PC-3 (cell line): ENCODE data around the gene MYH11. TPM values are rescaled to one million over a fixed set of nuclear protein-coding genes. Genes with fewer than 3 reads are reported as not detected.
"Not testable (repeated sequence)": the region's sequence is repeated elsewhere in the genome, so short reads cannot be mapped to it uniquely, and the experiment has no call there.

Source experiments
- ATAC-seq: fragments of 200-7000 bp; cut with Tn5 transposase; 2 replicates; pipeline ENCODE4 v1.9.1; 2020; ENCODE audit warnings: mild to moderate bottlenecking, moderate library complexity
- BruUV-seq: library from RNA; stranded (reverse); fragments of 400-500 nt; replicated peaks from 2 replicates; lab custom pipeline; 2021; lab: Mats Ljungman, UMichigan
- CTCF ChIA-PET: fragments of 300-600 bp; sonication (Branson Sonifier 250); formaldehyde crosslinking; loops from one replicate; lab custom pipeline; 2022; ENCODE audit warnings: antibody characterized with exemption; lab: Charles Lee
- POLR2A ChIA-PET: fragments of 300-600 bp; sonication (Branson Sonifier 250); formaldehyde crosslinking; loops from one replicate; lab custom pipeline; 2022; ENCODE audit warnings: antibody characterized with exemption; ENCODE audit not compliant: unreplicated experiment; lab: Charles Lee
- DNase-seq: peaks from one replicate; pipeline ENCODE4 v3.0.0-alpha.2; 2015
- H2AFZ ChIP-seq: fragments of 300-600 bp; sonication (generic); 2 replicates; pipeline ENCODE4 v1.6.0; 2016; ENCODE audit warnings: antibody characterized with exemption, low read length
- H3F3A ChIP-seq: fragments of 300-600 bp; sonication (generic); one replicate; pipeline ENCODE4 v1.6.0; 2017; ENCODE audit warnings: antibody characterized with exemption, low read length, control low read depth, mild to moderate bottlenecking; ENCODE audit not compliant: unreplicated experiment
- H3K27ac ChIP-seq: fragments of 300-600 bp; sonication (generic); 2 replicates; pipeline ENCODE4 v1.5.1; 2016; ENCODE audit warnings: mild to moderate bottlenecking, low read length
- H3K27me3 ChIP-seq: fragments of 300-600 bp; sonication (generic); 2 replicates; pipeline ENCODE4 v1.6.1; 2016; ENCODE audit warnings: low read length, mixed read lengths
- H3K36me3 ChIP-seq: fragments of 300-600 bp; sonication (generic); 2 replicates; pipeline ENCODE4 v1.6.1; 2016; ENCODE audit warnings: low read depth, mixed run types, low read length, mixed read lengths
- H3K4me1 ChIP-seq: fragments of 300-600 bp; sonication (generic); 2 replicates; pipeline ENCODE4 v1.5.1; 2016; ENCODE audit warnings: low read length; ENCODE audit not compliant: insufficient read depth
- H3K4me2 ChIP-seq: fragments of 300-600 bp; sonication (generic); 2 replicates; pipeline ENCODE4 v1.6.0; 2016; ENCODE audit warnings: low read length
- H3K4me3 ChIP-seq: fragments of 300-600 bp; sonication (generic); 2 replicates; pipeline ENCODE4 v1.5.1; 2016; ENCODE audit warnings: mild to moderate bottlenecking, low read length, mixed read lengths
- H3K79me2 ChIP-seq: fragments of 300-600 bp; sonication (generic); 2 replicates; pipeline ENCODE4 v1.6.1; 2017; ENCODE audit warnings: low read length, mixed read lengths
- H3K9ac ChIP-seq: fragments of 300-600 bp; sonication (generic); 2 replicates; pipeline ENCODE4 v1.6.0; 2016; ENCODE audit warnings: mild to moderate bottlenecking, low read length
- H3K9me2 ChIP-seq: fragments of 300-600 bp; sonication (generic); replicated peaks from 2 replicates; pipeline ENCODE4 v1.6.1; 2016; ENCODE audit warnings: mixed run types, low read length, mixed read lengths
- H3K9me3 ChIP-seq: fragments of 300-600 bp; sonication (generic); 2 replicates; pipeline ENCODE4 v1.6.1; 2016; ENCODE audit warnings: low read length, mixed read lengths
- H4K20me1 ChIP-seq: fragments of 300-600 bp; sonication (generic); 2 replicates; pipeline ENCODE4 v1.6.1; 2016; ENCODE audit warnings: low read length, mixed read lengths
- EZH2 ChIP-seq: fragments of 300-600 bp; sonication (generic); IDR thresholded peaks from one replicate; pipeline ENCODE4 v1.6.1; 2017; ENCODE audit warnings: antibody characterized with exemption, mild to moderate bottlenecking, low read length; ENCODE audit not compliant: unreplicated experiment
- EZH2phosphoT487 ChIP-seq: fragments of 300-600 bp; sonication (generic); IDR thresholded peaks from 2 replicates; pipeline ENCODE4 v1.6.1; 2018; ENCODE audit warnings: mild to moderate bottlenecking, antibody characterized with exemption, low read length, borderline replicate concordance
- intact Hi-C: fragments of 100-400 bp; cut with micrococcal nuclease; formaldehyde crosslinking; loops from 2 replicates; pipeline ENCODE4 v1.9.0; 2023
- total RNA-seq: library from RNA; depleted of rRNA; stranded (reverse); fragments of >200 nt; gene quantifications from 2 replicates; pipeline ENCODE4 v1.2.3, GENCODE V29; 2014
- TF ChIP-seq, protein P1 (sequence below): fragments of 300-600 bp; sonication (generic); conservative IDR thresholded peaks from 2 replicates; pipeline ENCODE4 v1.5.1; 2017; ENCODE audit warnings: antibody characterized with exemption, low read depth, mild to moderate bottlenecking, low read length

The MYH11 gene
- total RNA-seq, 1 experiment from 2014 or later = not detected

DNA sequence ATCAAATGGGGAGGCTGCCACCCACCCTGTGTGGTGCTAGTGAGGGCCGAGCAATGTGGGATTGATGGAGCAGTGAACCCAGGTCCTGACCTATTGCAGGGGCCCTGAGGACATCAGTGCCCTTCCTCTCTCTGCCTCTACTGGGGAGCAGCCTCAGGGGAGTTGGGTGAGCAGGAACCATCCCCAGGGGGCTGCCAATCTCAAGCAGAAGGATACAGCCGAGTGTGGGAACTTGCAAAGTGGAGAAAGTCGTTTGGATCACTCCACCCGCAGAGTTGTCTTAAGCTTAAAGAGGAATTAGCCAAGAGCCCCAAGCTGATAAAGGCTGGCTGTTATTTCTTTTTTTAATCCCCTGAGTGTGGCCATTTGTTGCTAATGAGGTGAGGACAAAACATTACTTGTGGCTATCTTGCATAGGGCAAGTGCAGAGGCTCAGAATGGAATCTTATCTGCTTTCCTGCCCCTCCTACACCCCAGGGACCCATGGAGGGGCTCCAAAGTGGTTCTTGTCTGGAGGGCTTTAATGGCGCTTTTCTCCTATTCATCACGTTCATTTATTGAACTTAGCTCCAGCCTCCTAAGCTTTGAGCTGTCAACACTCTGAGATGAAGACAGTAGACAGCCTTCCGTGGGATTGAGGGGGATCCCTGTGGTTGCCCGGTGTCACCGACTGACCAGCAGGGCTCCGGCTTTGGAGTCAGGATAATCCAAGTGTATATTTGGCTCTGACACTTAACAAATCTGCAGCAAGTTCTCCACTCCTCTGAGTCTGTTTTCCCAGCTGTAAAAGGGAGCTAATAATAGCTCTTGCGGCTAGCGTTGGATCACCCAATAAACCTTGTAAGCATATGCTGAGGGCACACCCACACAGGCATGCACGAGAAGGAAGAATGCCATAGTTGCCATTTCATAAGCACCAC, 45.1 kb downstream of the MYH11 start:
- ATAC-seq = peak; percentile 100

DNA sequence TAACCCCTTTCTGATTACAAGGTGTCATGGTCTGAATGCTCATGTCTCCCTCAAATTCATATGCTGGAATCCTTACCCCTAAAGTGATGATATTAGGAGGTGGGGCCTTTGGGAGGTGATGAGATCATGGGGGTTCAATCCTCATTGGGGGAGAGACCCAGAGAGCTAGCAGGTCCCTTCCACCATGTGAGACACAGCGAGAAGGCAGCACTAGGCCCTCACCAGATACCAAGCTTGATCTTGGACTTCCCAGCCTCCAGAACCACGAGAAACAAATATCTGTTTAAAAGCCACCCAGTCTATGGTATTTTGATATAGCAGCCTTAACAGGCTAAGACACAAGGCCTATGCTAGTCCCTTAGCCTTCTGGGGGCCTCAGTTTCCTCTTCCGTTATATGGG, 45.9 kb downstream of the MYH11 start:
- H3K9me3 ChIP-seq = no peaks in the 10 kb centered on the region
- H3K4me3 ChIP-seq = no peak overlapping the region
- H3K4me2 ChIP-seq = no peak overlapping the region
- H3K79me2 ChIP-seq = no peaks in the 10 kb centered on the region
- ATAC-seq (no peak), DNase-seq (no peak)
- CTCF ChIA-PET = no interaction called here
- H3K4me1 ChIP-seq = peaks cover 13% of the 10 kb centered on the region
- peaks cover 6% of the 10 kb centered on the region; the same call in 1 of the 2 replicates for H3K27me3 ChIP-seq
- POLR2A ChIA-PET = no interaction called here
- BruUV-seq = no TSS peak
- H2AFZ ChIP-seq = no peak overlapping the region
- H3K36me3 ChIP-seq = no peaks in the 10 kb centered on the region
- no peaks in the 10 kb centered on the region for H3K9me2 ChIP-seq
- no peak overlapping the region for H3K27ac ChIP-seq
- H4K20me1 ChIP-seq = no peaks in the 10 kb centered on the region
- intact Hi-C loops = no loop called here
- no peak overlapping the region for H3K9ac ChIP-seq
- no peaks in the 10 kb centered on the region for H3F3A ChIP-seq
- no peak for TF ChIP-seq EZH2phosphoT487

More for the DNA sequence above, 45.1 kb downstream of the MYH11 start:
- Histone ChIP-seq H3F3A (no peaks in the 10 kb centered on the region), H3K4me2 (peak overlapping the region; percentile 73), H3K9me3 (no peaks in the 10 kb centered on the region), H3K9me2 (no peaks in the 10 kb centered on the region), H3K9ac (0 out of 2 replicates have a peak overlapping the region, but pooled peaks have one; percentile 12), H3K27me3 (peaks cover 6% of the 10 kb centered on the region; the same call in 1 of the 2 replicates), H3K4me3 (no peak overlapping the region; the same call in 1 of the 2 replicates), H3K4me1 (peaks cover 13% of the 10 kb centered on the region), H4K20me1 (no peaks in the 10 kb centered on the region), H3K36me3 (no peaks in the 10 kb centered on the region), H3K79me2 (no peaks in the 10 kb centered on the region), H3K27ac (peak overlapping the region; percentile 59), H2AFZ (no peak overlapping the region)
- ChIA-PET CTCF (interaction anchor here (0.7 to 1.2 kb wide), 2 partner anchors 10 to 34 kb away, joined by 3 to 8 read pairs; no protein-coding TSS in a partner anchor), POLR2A (interaction anchor here (0.5 kb wide), 1 partner anchor 169 kb away, joined by 3 read pairs; the partner anchor contains the start of gene MARF1)
- TF ChIP-seq, protein P1, sequence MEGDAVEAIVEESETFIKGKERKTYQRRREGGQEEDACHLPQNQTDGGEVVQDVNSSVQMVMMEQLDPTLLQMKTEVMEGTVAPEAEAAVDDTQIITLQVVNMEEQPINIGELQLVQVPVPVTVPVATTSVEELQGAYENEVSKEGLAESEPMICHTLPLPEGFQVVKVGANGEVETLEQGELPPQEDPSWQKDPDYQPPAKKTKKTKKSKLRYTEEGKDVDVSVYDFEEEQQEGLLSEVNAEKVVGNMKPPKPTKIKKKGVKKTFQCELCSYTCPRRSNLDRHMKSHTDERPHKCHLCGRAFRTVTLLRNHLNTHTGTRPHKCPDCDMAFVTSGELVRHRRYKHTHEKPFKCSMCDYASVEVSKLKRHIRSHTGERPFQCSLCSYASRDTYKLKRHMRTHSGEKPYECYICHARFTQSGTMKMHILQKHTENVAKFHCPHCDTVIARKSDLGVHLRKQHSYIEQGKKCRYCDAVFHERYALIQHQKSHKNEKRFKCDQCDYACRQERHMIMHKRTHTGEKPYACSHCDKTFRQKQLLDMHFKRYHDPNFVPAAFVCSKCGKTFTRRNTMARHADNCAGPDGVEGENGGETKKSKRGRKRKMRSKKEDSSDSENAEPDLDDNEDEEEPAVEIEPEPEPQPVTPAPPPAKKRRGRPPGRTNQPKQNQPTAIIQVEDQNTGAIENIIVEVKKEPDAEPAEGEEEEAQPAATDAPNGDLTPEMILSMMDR = no peak
- TF ChIP-seq EZH2 (no peak), EZH2phosphoT487 (no peak)
- BruUV-seq = no TSS peak
- intact Hi-C loops = no loop called here
- DNase-seq = peak; percentile 82

DNA sequence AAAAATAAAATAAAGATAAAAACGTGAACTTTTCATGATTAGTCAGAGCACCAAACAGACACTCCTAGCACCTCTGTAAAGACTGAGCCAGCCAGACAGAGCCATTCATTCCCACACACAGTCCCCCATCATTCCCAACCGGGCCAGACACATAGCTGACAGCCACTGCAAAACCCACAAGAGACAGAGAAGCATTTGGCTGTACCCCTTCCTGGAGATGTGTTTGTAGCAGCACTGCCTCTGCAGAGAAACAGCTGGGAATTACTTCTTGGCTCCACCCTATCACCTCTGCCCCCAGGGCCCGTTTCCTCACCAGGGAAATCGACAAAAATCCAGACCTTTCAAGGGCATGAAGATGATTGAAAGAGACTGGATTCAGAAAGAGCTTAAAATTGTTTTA, 46.4 kb downstream of the MYH11 start:
- intact Hi-C loops = no loop called here
- Histone ChIP-seq H3K79me2 (no peaks in the 10 kb centered on the region), H3K9ac (no peak overlapping the region), H3K27me3 (peaks cover 6% of the 10 kb centered on the region; the same call in 1 of the 2 replicates), H3K27ac (no peak overlapping the region), H3F3A (no peaks in the 10 kb centered on the region), H3K9me2 (no peaks in the 10 kb centered on the region), H3K36me3 (no peaks in the 10 kb centered on the region), H3K4me1 (peaks cover 13% of the 10 kb centered on the region), H2AFZ (no peak overlapping the region), H4K20me1 (no peaks in the 10 kb centered on the region), H3K4me2 (no peak overlapping the region), H3K4me3 (no peak overlapping the region), H3K9me3 (no peaks in the 10 kb centered on the region)
- DNase-seq (no peak), ATAC-seq (no peak)
- POLR2A ChIA-PET = no interaction called here
- CTCF ChIA-PET = no interaction called here
- no peak for TF ChIP-seq EZH2phosphoT487
- TF ChIP-seq, protein P1 = no peak
- no peak for TF ChIP-seq EZH2
- BruUV-seq = no TSS peak

DNA sequence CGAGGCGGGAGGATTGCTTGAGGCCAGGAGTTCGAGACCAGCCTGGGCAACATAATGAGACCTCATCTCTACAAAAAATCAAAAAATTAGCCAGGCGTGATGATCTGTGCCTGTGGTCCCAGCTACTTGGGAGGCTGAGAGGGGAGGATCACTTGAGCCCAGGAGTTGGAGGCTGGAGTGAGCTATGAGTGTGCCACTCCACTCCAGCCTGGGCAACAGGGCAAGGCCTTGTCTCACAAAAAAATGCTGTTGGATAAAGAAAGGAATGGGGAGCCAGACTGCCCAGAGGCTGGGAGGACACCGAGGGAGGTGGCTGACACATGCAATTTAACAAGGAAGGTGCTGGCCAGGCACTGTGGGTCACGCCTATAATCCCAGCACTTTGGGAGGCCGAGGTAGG, 47.5 kb downstream of the MYH11 start:
- CTCF ChIA-PET = not testable (repeated sequence)

More for the DNA sequence above, 47.5 kb downstream of the MYH11 start:
- BruUV-seq, H3K4me2 ChIP-seq, DNase-seq, H3F3A ChIP-seq, H3K9ac ChIP-seq, H3K79me2 ChIP-seq, H2AFZ ChIP-seq, intact Hi-C loops, H3K36me3 ChIP-seq, H3K9me2 ChIP-seq, H4K20me1 ChIP-seq, H3K9me3 ChIP-seq, ATAC-seq, POLR2A ChIA-PET, H3K4me3 ChIP-seq, H3K27ac ChIP-seq, H3K27me3 ChIP-seq: not testable (repeated sequence)
- peaks cover 13% of the 10 kb centered on the region for H3K4me1 ChIP-seq
